Breast epithelium (tissue), 3 donors: ENCODE data around the gene SORT1.

Source experiments
- CTCF ChIP-seq, 3 donors: fragments of 450-650 bp; IDR thresholded peaks; one replicate each; pipeline ENCODE4 v1.5.1; 2016 to 2017; ENCODE audit warnings: antibody characterized with exemption in 3 of 3, mild to moderate bottlenecking in 3 of 3, moderate library complexity in 3 of 3
- POLR2A ChIP-seq: fragments of 450-650 bp; IDR thresholded peaks from one replicate; pipeline ENCODE4 v1.6.1; 2016; ENCODE audit warnings: antibody characterized with exemption, mild to moderate bottlenecking, moderate library complexity
- POLR2AphosphoS5 ChIP-seq, 3 donors: sonication (generic); formaldehyde crosslinking; IDR thresholded peaks; one replicate each; pipeline ENCODE4 v1.6.1; 2017; ENCODE audit warnings: antibody characterized with exemption in 3 of 3

DNA sequence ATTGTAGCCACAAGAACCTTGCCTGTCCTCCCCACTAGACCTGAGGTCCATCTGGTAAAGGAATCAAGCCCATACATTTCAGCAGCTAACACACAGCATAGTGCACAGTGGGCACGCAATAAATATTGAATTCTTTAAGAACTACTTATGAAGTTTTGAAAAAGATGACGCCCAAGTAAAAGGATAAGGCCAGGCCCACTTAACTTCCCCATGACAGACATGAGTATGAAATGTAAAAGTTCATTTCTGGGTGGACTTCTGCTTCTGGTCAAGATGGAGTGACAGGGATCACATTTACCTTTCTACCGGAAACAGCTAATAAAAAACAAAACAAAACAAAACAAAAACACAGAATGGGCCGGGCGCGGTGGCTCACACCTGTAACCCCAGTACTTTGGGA lies 25.4 kb downstream of the SORT1 start:
- TF ChIP-seq POLR2AphosphoS5 (IDR thresholded peaks at IDR 0.05): no peak
- no peak for TF ChIP-seq POLR2A
- TF ChIP-seq CTCF (IDR thresholded peaks at IDR 0.05): no peak
